Stimulated activated effector memory CD8-positive, alpha-beta T cell treated with anti-CD3 and anti-CD28 coated beads, Interleukin-12 subunit alpha, Interleukin-12 subunit beta, amount 100 ng/mL, for 72 hours (primary cell): ENCODE data around the gene CTF1.
"Not testable (repeated sequence)": the region's sequence is repeated elsewhere in the genome, so short reads cannot be mapped to it uniquely, and the experiment has no call there.

Experiments
- ATAC-seq: fragments of 150-1000 bp; cut with Tn5 transposase; 2 replicates; pipeline ENCODE4 v1.10.0; 2021
- DNase-seq, 2 donors: peaks; one replicate each; pipeline ENCODE4 v3.0.0; 2021 to 2022; ENCODE audit warnings: low spot score in 2 of 2
- H3K27ac Mint-ChIP-seq: one replicate; pipeline ENCODE4 v1.8.0; 2022; ENCODE audit warnings: mild to moderate bottlenecking, mixed read lengths
- H3K36me3 Mint-ChIP-seq: one replicate; pipeline ENCODE4 v1.8.0; 2022; ENCODE audit warnings: mild to moderate bottlenecking, mixed read lengths
- H3K4me1 Mint-ChIP-seq: one replicate; pipeline ENCODE4 v1.8.0; 2022; ENCODE audit warnings: mixed read lengths
- H3K4me3 Mint-ChIP-seq: one replicate; pipeline ENCODE4 v1.8.0; 2022; ENCODE audit warnings: mild to moderate bottlenecking, mixed read lengths
- H3K9me3 Mint-ChIP-seq: one replicate; pipeline ENCODE4 v1.8.0; 2022; ENCODE audit warnings: mixed read lengths

The CTF1 gene

GRCh38 chr16:30896261-30896888, at the start of gene CTF1:
Gene CTF1 (plus strand): TSS chr16:30896614. CDS start chr16:30896644, 30 bp downstream.
- H3K4me3 Mint-ChIP-seq = peak within 1 kb of the TSS; percentile 48
- no peaks in the 10 kb centered on the region for H3K9me3 Mint-ChIP-seq
- peaks cover 11% of the 10 kb centered on the region for H3K36me3 Mint-ChIP-seq
- ATAC-seq (no peak), DNase-seq (peak in 1 of 2 donors; percentile 52)
- peaks cover 54% of the 10 kb centered on the region for H3K4me1 Mint-ChIP-seq
- H3K27ac Mint-ChIP-seq = peak within 1 kb of the TSS; percentile 68

- no peaks in the 10 kb centered on the region for H3K9me3 Mint-ChIP-seq
- no peaks in the 10 kb centered on the region for H3K36me3 Mint-ChIP-seq
- no peak for ATAC-seq
- peaks cover 10% of the 10 kb centered on the region for H3K4me1 Mint-ChIP-seq
- no peak for DNase-seq
- H3K4me3 Mint-ChIP-seq = no peak overlapping the region
- H3K27ac Mint-ChIP-seq = no peak overlapping the region
These were observed 49.6 kb upstream of the CTF1 start for GRCh38 chr16:30846649-30847402.

- Mint-ChIP-seq H3K4me3 (no peak overlapping the region), H3K27ac (no peak overlapping the region), H3K4me1 (peaks cover under 1% of the 10 kb centered on the region), H3K9me3 (no peaks in the 10 kb centered on the region), H3K36me3 (peaks cover 21% of the 10 kb centered on the region)
- DNase-seq (no peak), ATAC-seq (no peak)
These were observed 46.2 kb upstream of the CTF1 start for GRCh38 chr16:30850246-30850645.

GRCh38 chr16:30853758-30854157, 42.7 kb upstream of the CTF1 start:
- no peak for DNase-seq
- no peaks in the 10 kb centered on the region for H3K4me1 Mint-ChIP-seq

GRCh38 chr16:30858111-30858495, 38.3 kb upstream of the CTF1 start:
- H3K27ac Mint-ChIP-seq = peak overlapping the region; percentile 19
- no peaks in the 10 kb centered on the region for H3K9me3 Mint-ChIP-seq
- DNase-seq (no peak), ATAC-seq (no peak)
- no peak overlapping the region for H3K4me3 Mint-ChIP-seq
- H3K36me3 Mint-ChIP-seq = peaks cover 25% of the 10 kb centered on the region
- H3K4me1 Mint-ChIP-seq = no peaks in the 10 kb centered on the region

More at GRCh38 chr16:30853758-30854157, 42.7 kb upstream of the CTF1 start:
- Mint-ChIP-seq H3K9me3 (no peaks in the 10 kb centered on the region), H3K4me3 (no peak overlapping the region), H3K36me3 (peaks cover 26% of the 10 kb centered on the region), H3K27ac (no peak overlapping the region)
- ATAC-seq = no peak

- DNase-seq (no peak), ATAC-seq (no peak)
- H3K36me3 Mint-ChIP-seq = peaks cover 17% of the 10 kb centered on the region
- H3K4me3 Mint-ChIP-seq = no peak overlapping the region
- peak overlapping the region; percentile 19 for H3K27ac Mint-ChIP-seq
- H3K4me1 Mint-ChIP-seq = no peaks in the 10 kb centered on the region
- no peaks in the 10 kb centered on the region for H3K9me3 Mint-ChIP-seq
These were observed 37.5 kb upstream of the CTF1 start for GRCh38 chr16:30858829-30859423.

- not testable (repeated sequence) for H3K4me3 Mint-ChIP-seq, DNase-seq, H3K4me1 Mint-ChIP-seq, ATAC-seq, H3K9me3 Mint-ChIP-seq, H3K36me3 Mint-ChIP-seq, H3K27ac Mint-ChIP-seq
These were observed 35.7 kb upstream of the CTF1 start for GRCh38 chr16:30860729-30861128.

GRCh38 chr16:30863178-30863577, 33.2 kb upstream of the CTF1 start:
- H3K4me3 Mint-ChIP-seq, DNase-seq, H3K36me3 Mint-ChIP-seq, H3K4me1 Mint-ChIP-seq, H3K9me3 Mint-ChIP-seq, ATAC-seq, H3K27ac Mint-ChIP-seq: not testable (repeated sequence)

GRCh38 chr16:30866031-30866430, 30.4 kb upstream of the CTF1 start:
- Mint-ChIP-seq H3K9me3 (no peaks in the 10 kb centered on the region), H3K4me3 (no peak overlapping the region), H3K27ac (no peak overlapping the region), H3K4me1 (no peaks in the 10 kb centered on the region), H3K36me3 (peaks cover 15% of the 10 kb centered on the region)
- DNase-seq (no peak), ATAC-seq (no peak)

GRCh38 chr16:30867747-30868146, 28.7 kb upstream of the CTF1 start:
- no peak for DNase-seq
- Mint-ChIP-seq H3K4me3 (no peak overlapping the region), H3K4me1 (peaks cover 13% of the 10 kb centered on the region), H3K36me3 (peaks cover 19% of the 10 kb centered on the region), H3K27ac (no peak overlapping the region), H3K9me3 (no peaks in the 10 kb centered on the region)
- no peak for ATAC-seq

- H3K4me1 Mint-ChIP-seq = peaks cover 26% of the 10 kb centered on the region
- DNase-seq (no peak), ATAC-seq (no peak)
- H3K36me3 Mint-ChIP-seq = peaks cover 39% of the 10 kb centered on the region
- no peak overlapping the region for H3K4me3 Mint-ChIP-seq
- H3K9me3 Mint-ChIP-seq = no peaks in the 10 kb centered on the region
- H3K27ac Mint-ChIP-seq = no peak overlapping the region
These were observed 25.5 kb upstream of the CTF1 start for GRCh38 chr16:30870904-30871303.

- H3K4me1 Mint-ChIP-seq = peaks cover 46% of the 10 kb centered on the region
- peak overlapping the region; percentile 87 for H3K27ac Mint-ChIP-seq
- peaks cover 45% of the 10 kb centered on the region for H3K36me3 Mint-ChIP-seq
- ATAC-seq (no peak), DNase-seq (no peak)
- H3K4me3 Mint-ChIP-seq = peak overlapping the region; percentile 78
- H3K9me3 Mint-ChIP-seq = no peaks in the 10 kb centered on the region
These were observed 22.1 kb upstream of the CTF1 start for GRCh38 chr16:30874244-30874820.

GRCh38 chr16:30874821-30875717, 21.3 kb upstream of the CTF1 start:
- Mint-ChIP-seq H3K9me3 (no peaks in the 10 kb centered on the region), H3K4me3 (peak overlapping the region; percentile 78), H3K4me1 (peaks cover 47% of the 10 kb centered on the region), H3K36me3 (peaks cover 52% of the 10 kb centered on the region), H3K27ac (peak overlapping the region; percentile 87)
- DNase-seq = peak; percentile 82 to 93
- peak; percentile 91 for ATAC-seq

- peaks cover 63% of the 10 kb centered on the region for H3K36me3 Mint-ChIP-seq
- ATAC-seq (peak; percentile 63), DNase-seq (peak in 1 of 2 donors; percentile 67)
- peak overlapping the region; percentile 78 for H3K4me3 Mint-ChIP-seq
- H3K4me1 Mint-ChIP-seq = peaks cover 47% of the 10 kb centered on the region
- H3K9me3 Mint-ChIP-seq = no peaks in the 10 kb centered on the region
- H3K27ac Mint-ChIP-seq = peak overlapping the region; percentile 87
These were observed 20.3 kb upstream of the CTF1 start for GRCh38 chr16:30875871-30876801.
